Naive thymus-derived CD8-positive, alpha-beta T cell (primary cell): ENCODE measurements around the gene SHROOM2. TPM values are rescaled to one million over a fixed set of nuclear protein-coding genes. Genes with fewer than 3 reads are reported as not detected.

Source experiments
- ATAC-seq, 2 donors: fragments of 150-1000 bp; cut with Tn5 transposase in 1 of 2; sonication (Bioruptor Pico), chemical (Tn5 transposase) in 1 of 2; 1 replicate in 1 of 2; 2 replicates in 1 of 2; pipeline ENCODE4 v1.10.0; 2021; ENCODE audit warnings: mild to moderate bottlenecking in 2 of 2, moderate library complexity in 2 of 2
- POLR2A ChIA-PET: fragments of 350-600 bp; sonication (Branson Sonifier 250); formaldehyde crosslinking; loops from one replicate; lab custom pipeline; 2021; ENCODE audit warnings: antibody characterized with exemption; lab: Charles Lee
- DNase-seq, 10 donors: peaks; one replicate each; pipeline versions ENCODE4 v3.0.0 to v3.0.0-alpha.2; 2020 to 2022
- H3K27ac Mint-ChIP-seq, 10 donors: one replicate each; pipeline ENCODE4 v1.8.0; 2020 to 2022; ENCODE audit warnings: mild to moderate bottlenecking in 10 of 10, mixed read lengths in 10 of 10, moderate library complexity in 4 of 10, inconsistent platforms in 1 of 10
- H3K27me3 Mint-ChIP-seq, 5 donors: one replicate each; pipeline ENCODE4 v1.8.0; 2021 to 2022; ENCODE audit warnings: mixed read lengths in 5 of 5
- H3K36me3 Mint-ChIP-seq, 3 donors: one replicate each; pipeline ENCODE4 v1.8.0; 2020 to 2022; ENCODE audit warnings: mixed read lengths in 3 of 3, mild to moderate bottlenecking in 2 of 3, inconsistent platforms in 1 of 3
- H3K4me1 Mint-ChIP-seq, 4 donors: one replicate each; pipeline ENCODE4 v1.8.0; 2021 to 2022; ENCODE audit warnings: mixed read lengths in 4 of 4
- H3K4me3 Mint-ChIP-seq, 10 donors: one replicate each; pipeline ENCODE4 v1.8.0; 2020 to 2022; ENCODE audit warnings: mild to moderate bottlenecking in 10 of 10, mixed read lengths in 10 of 10, moderate library complexity in 6 of 10, inconsistent platforms in 1 of 10
- H3K9me3 Mint-ChIP-seq, 9 donors: one replicate each; pipeline ENCODE4 v1.8.0; 2020 to 2022; ENCODE audit warnings: mixed read lengths in 9 of 9, mild to moderate bottlenecking in 3 of 9, inconsistent platforms in 1 of 9, moderate library complexity in 1 of 9
- polyA plus RNA-seq, 3 donors: library from polyadenylated mRNA; unstranded; fragments of 300-500 nt; fragmentation: Illumina TruSeq; gene quantifications; one replicate each; pipeline ENCODE4 v1.2.3, GENCODE V29; 2021
- total RNA-seq, 8 experiments: library from RNA in 2 of 8; stranded (reverse) in 2 of 8; gene quantifications; one replicate each; pipeline ENCODE4 v1.2.3 and lab custom pipeline; 2021 to 2026

Gene SHROOM2
- total RNA-seq (not detected), polyA plus RNA-seq (not detected), total RNA-seq (lab: John Stamatoyannopoulos, UW) (0 to 0.08 (median 0) reads per million in 6 experiments)

- ATAC-seq (no peak), DNase-seq (no peak)
- Mint-ChIP-seq H3K4me3 (peak within 1 kb of the TSS in 6 of 10 donors; percentile 45 to 71 (median 54)), H3K27ac (no peak within 1 kb of the TSS), H3K9me3 (peaks cover 0 to 5% (median 0%) of the 10 kb centered on the region in 9 donors), H3K36me3 (no peaks in the 10 kb centered on the region), H3K27me3 (peaks cover 4 to 28% (median 13%) of the 10 kb centered on the region in 5 donors), H3K4me1 (peaks cover 0 to 4% (median 0%) of the 10 kb centered on the region in 4 donors)
- POLR2A ChIA-PET: no interaction called here
These were observed at the start of gene SHROOM2 for GRCh38 chrX:9785944-9786797. TSS of gene SHROOM2 (plus strand) at chrX:9786429. CDS start at chrX:9786546, 117 bp downstream.

- peaks cover 0 to 9% (median 0%) of the 10 kb centered on the region in 9 donors for H3K9me3 Mint-ChIP-seq
- no peak for DNase-seq
- no peak overlapping the region for H3K27ac Mint-ChIP-seq
- H3K27me3 Mint-ChIP-seq: peaks cover 0 to 2% (median 0%) of the 10 kb centered on the region in 5 donors
- no peak overlapping the region for H3K4me3 Mint-ChIP-seq
- peaks cover 0 to 3% (median 0%) of the 10 kb centered on the region in 4 donors for H3K4me1 Mint-ChIP-seq
- POLR2A ChIA-PET: no interaction called here
- ATAC-seq: no peak
- no peaks in the 10 kb centered on the region for H3K36me3 Mint-ChIP-seq
These were observed 48.9 kb upstream of the SHROOM2 start for GRCh38 chrX:9737363-9737762.

GRCh38 chrX:9738151-9738550 is 48.1 kb upstream of the SHROOM2 start:
- POLR2A ChIA-PET: no interaction called here
- Mint-ChIP-seq H3K36me3 (no peaks in the 10 kb centered on the region), H3K4me3 (no peak overlapping the region), H3K4me1 (peaks cover 0 to 3% (median 0%) of the 10 kb centered on the region in 4 donors), H3K27ac (no peak overlapping the region), H3K27me3 (peaks cover 0 to 2% (median 0%) of the 10 kb centered on the region in 5 donors), H3K9me3 (peaks cover 0 to 9% (median 0%) of the 10 kb centered on the region in 9 donors)
- DNase-seq (no peak), ATAC-seq (no peak)

GRCh38 chrX:9739130-9739529 is 47.1 kb upstream of the SHROOM2 start:
- no peak overlapping the region for H3K27ac Mint-ChIP-seq
- POLR2A ChIA-PET: no interaction called here
- no peak overlapping the region for H3K4me3 Mint-ChIP-seq
- DNase-seq (no peak), ATAC-seq (no peak)
- H3K27me3 Mint-ChIP-seq: peaks cover 0 to 2% (median 0%) of the 10 kb centered on the region in 5 donors
- peaks cover 0 to 16% (median 0%) of the 10 kb centered on the region in 9 donors for H3K9me3 Mint-ChIP-seq
- H3K36me3 Mint-ChIP-seq: peaks cover 0 to 4% (median 0%) of the 10 kb centered on the region in 3 donors
- H3K4me1 Mint-ChIP-seq: peaks cover 0 to 3% (median 0%) of the 10 kb centered on the region in 4 donors

- POLR2A ChIA-PET: no interaction called here
- DNase-seq (no peak), ATAC-seq (no peak)
- H3K27ac Mint-ChIP-seq: peak overlapping the region in 2 of 10 donors; percentile 60 to 90
- peaks cover 0 to 31% (median 9%) of the 10 kb centered on the region in 9 donors for H3K9me3 Mint-ChIP-seq
- H3K36me3 Mint-ChIP-seq: peaks cover 0 to 20% (median 1%) of the 10 kb centered on the region in 3 donors
- H3K4me1 Mint-ChIP-seq: peaks cover 5 to 18% (median 15%) of the 10 kb centered on the region in 4 donors
- H3K4me3 Mint-ChIP-seq: peak overlapping the region in 7 of 10 donors; percentile 8 to 73 (median 62)
- H3K27me3 Mint-ChIP-seq: peaks cover 0 to 4% (median 0%) of the 10 kb centered on the region in 5 donors
These were observed 40.7 kb upstream of the SHROOM2 start for GRCh38 chrX:9745417-9746115.

GRCh38 chrX:9746148-9746888 is 39.9 kb upstream of the SHROOM2 start:
- Mint-ChIP-seq H3K27ac (peak overlapping the region in 1 of 10 donors; percentile 90), H3K4me1 (peaks cover 5 to 18% (median 15%) of the 10 kb centered on the region in 4 donors), H3K9me3 (peaks cover 0 to 31% (median 9%) of the 10 kb centered on the region in 9 donors), H3K27me3 (peaks cover 0 to 4% (median 0%) of the 10 kb centered on the region in 5 donors), H3K4me3 (peak overlapping the region in 1 of 10 donors; percentile 1), H3K36me3 (peaks cover 0 to 20% (median 1%) of the 10 kb centered on the region in 3 donors)
- ATAC-seq (no peak), DNase-seq (no peak)
- POLR2A ChIA-PET: no interaction called here

GRCh38 chrX:9747644-9748043 is 38.6 kb upstream of the SHROOM2 start:
- POLR2A ChIA-PET: no interaction called here
- ATAC-seq: no peak
- H3K9me3 Mint-ChIP-seq: peaks cover 0 to 27% (median 7%) of the 10 kb centered on the region in 9 donors
- no peak for DNase-seq
- peaks cover 0 to 4% (median 1%) of the 10 kb centered on the region in 5 donors for H3K27me3 Mint-ChIP-seq
- H3K4me1 Mint-ChIP-seq: peaks cover 5 to 18% (median 15%) of the 10 kb centered on the region in 4 donors
- peaks cover 0 to 20% (median 2%) of the 10 kb centered on the region in 3 donors for H3K36me3 Mint-ChIP-seq
- no peak overlapping the region for H3K4me3 Mint-ChIP-seq
- H3K27ac Mint-ChIP-seq: no peak overlapping the region

- peaks cover 0 to 19% (median 7%) of the 10 kb centered on the region in 9 donors for H3K9me3 Mint-ChIP-seq
- ATAC-seq (no peak), DNase-seq (no peak)
- no peak overlapping the region for H3K4me3 Mint-ChIP-seq
- H3K27me3 Mint-ChIP-seq: peaks cover 0 to 4% (median 0%) of the 10 kb centered on the region in 5 donors
- H3K27ac Mint-ChIP-seq: no peak overlapping the region
- POLR2A ChIA-PET: no interaction called here
- peaks cover 5 to 18% (median 15%) of the 10 kb centered on the region in 4 donors for H3K4me1 Mint-ChIP-seq
- peaks cover 0 to 16% (median 3%) of the 10 kb centered on the region in 3 donors for H3K36me3 Mint-ChIP-seq
These were observed 37.0 kb upstream of the SHROOM2 start for GRCh38 chrX:9749146-9749692.

- Mint-ChIP-seq H3K9me3 (peaks cover 0 to 16% (median 0%) of the 10 kb centered on the region in 9 donors), H3K4me1 (no peaks in the 10 kb centered on the region), H3K27ac (no peak overlapping the region), H3K4me3 (no peak overlapping the region), H3K27me3 (peaks cover 1 to 11% (median 4%) of the 10 kb centered on the region in 5 donors), H3K36me3 (peaks cover 0 to 7% (median 1%) of the 10 kb centered on the region in 3 donors)
- ATAC-seq (no peak), DNase-seq (no peak)
- POLR2A ChIA-PET: no interaction called here
These were observed 28.9 kb upstream of the SHROOM2 start for GRCh38 chrX:9757366-9757765.

GRCh38 chrX:9758021-9758638 is 28.1 kb upstream of the SHROOM2 start:
- Mint-ChIP-seq H3K27ac (no peak overlapping the region), H3K4me1 (no peaks in the 10 kb centered on the region), H3K36me3 (peaks cover 0 to 7% (median 0%) of the 10 kb centered on the region in 3 donors), H3K4me3 (no peak overlapping the region), H3K9me3 (peaks cover 0 to 16% (median 0%) of the 10 kb centered on the region in 9 donors), H3K27me3 (peaks cover 0 to 18% (median 7%) of the 10 kb centered on the region in 5 donors)
- ATAC-seq (no peak), DNase-seq (no peak)
- POLR2A ChIA-PET: interaction anchor here (0.6 kb wide), 1 partner anchor 45 kb away, joined by 3 read pairs; no protein-coding TSS in a partner anchor

- ATAC-seq: no peak
- POLR2A ChIA-PET: no interaction called here
- no peak for DNase-seq
- Mint-ChIP-seq H3K4me1 (no peaks in the 10 kb centered on the region), H3K9me3 (peaks cover 0 to 16% (median 0%) of the 10 kb centered on the region in 9 donors), H3K27ac (peak overlapping the region in 1 of 10 donors; percentile 63), H3K4me3 (no peak overlapping the region), H3K27me3 (peaks cover 5 to 24% (median 7%) of the 10 kb centered on the region in 5 donors), H3K36me3 (peaks cover 0 to 7% (median 0%) of the 10 kb centered on the region in 3 donors)
These were observed 26.9 kb upstream of the SHROOM2 start for GRCh38 chrX:9759337-9759736.
